ENCODE measurements around the gene LHFPL3.

LHFPL3 gene

GRCh38 chr7:104642560-104642959, 314.2 kb downstream of the LHFPL3 start:
- H3K4me1 Mint-ChIP-seq (ENCODE audit: low read depth) = no peaks in the 10 kb centered on the region

GRCh38 chr7:104643587-104644217, 315.3 kb downstream of the LHFPL3 start:
- Mint-ChIP-seq H3K27me3 (peaks cover 10% of the 10 kb centered on the region), H3K4me1 (ENCODE audit: low read depth) (no peaks in the 10 kb centered on the region), H3K36me3 (no peaks in the 10 kb centered on the region), H3K27ac (no peak overlapping the region), H3K9me3 (ENCODE audit: low read depth) (no peaks in the 10 kb centered on the region), H3K4me3 (no peak overlapping the region)

More at GRCh38 chr7:104642560-104642959, 314.2 kb downstream of the LHFPL3 start:
- Mint-ChIP-seq H3K27me3 (peaks cover 10% of the 10 kb centered on the region), H3K27ac (no peak overlapping the region), H3K9me3 (ENCODE audit: low read depth) (no peaks in the 10 kb centered on the region), H3K4me3 (no peak overlapping the region), H3K36me3 (no peaks in the 10 kb centered on the region)

DNA sequence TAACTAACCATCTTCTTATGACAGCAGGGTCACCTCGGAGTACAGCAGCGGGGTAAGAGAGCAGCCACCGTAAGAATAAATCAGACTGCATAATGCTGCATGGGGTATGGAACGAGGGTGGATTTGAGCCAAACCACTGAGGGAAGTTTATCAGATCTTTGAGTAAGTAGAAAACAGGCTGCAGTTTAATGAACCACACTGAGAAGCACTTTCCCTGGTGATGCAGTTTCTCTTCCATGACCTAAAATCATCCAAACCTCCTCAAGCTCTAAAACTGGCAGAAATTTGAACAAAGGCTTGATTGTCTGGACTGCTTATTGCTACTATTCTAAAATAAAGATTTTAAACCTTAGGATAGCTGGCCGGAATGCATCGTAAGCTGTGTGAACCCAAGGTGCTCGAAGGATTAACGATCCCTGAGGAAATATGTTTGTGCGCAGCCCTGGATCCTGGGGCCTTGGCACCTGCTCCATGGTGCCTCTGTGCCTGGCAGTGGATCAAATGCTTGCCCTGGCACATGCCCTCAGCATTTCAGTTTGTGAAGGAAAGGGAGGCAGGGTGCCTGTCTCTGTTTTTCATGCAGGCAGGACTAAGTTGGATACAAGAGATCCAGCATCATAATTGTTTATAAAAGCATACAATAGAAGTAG, 322.7 kb downstream of the LHFPL3 start:
- no peak overlapping the region for H3K27ac Mint-ChIP-seq
- H3K36me3 Mint-ChIP-seq = no peaks in the 10 kb centered on the region
- H3K4me1 Mint-ChIP-seq (ENCODE audit: low read depth) = no peaks in the 10 kb centered on the region
- no peaks in the 10 kb centered on the region for H3K9me3 Mint-ChIP-seq (ENCODE audit: low read depth)
- H3K27me3 Mint-ChIP-seq = peaks cover 5% of the 10 kb centered on the region
- no peak overlapping the region for H3K4me3 Mint-ChIP-seq

GRCh38 chr7:104652434-104652833, 324.0 kb downstream of the LHFPL3 start:
- no peak overlapping the region for H3K27ac Mint-ChIP-seq
- peaks cover 2% of the 10 kb centered on the region for H3K27me3 Mint-ChIP-seq
- H3K36me3 Mint-ChIP-seq = no peaks in the 10 kb centered on the region
- no peaks in the 10 kb centered on the region for H3K9me3 Mint-ChIP-seq (ENCODE audit: low read depth)
- no peak overlapping the region for H3K4me3 Mint-ChIP-seq
- H3K4me1 Mint-ChIP-seq (ENCODE audit: low read depth) = no peaks in the 10 kb centered on the region

DNA sequence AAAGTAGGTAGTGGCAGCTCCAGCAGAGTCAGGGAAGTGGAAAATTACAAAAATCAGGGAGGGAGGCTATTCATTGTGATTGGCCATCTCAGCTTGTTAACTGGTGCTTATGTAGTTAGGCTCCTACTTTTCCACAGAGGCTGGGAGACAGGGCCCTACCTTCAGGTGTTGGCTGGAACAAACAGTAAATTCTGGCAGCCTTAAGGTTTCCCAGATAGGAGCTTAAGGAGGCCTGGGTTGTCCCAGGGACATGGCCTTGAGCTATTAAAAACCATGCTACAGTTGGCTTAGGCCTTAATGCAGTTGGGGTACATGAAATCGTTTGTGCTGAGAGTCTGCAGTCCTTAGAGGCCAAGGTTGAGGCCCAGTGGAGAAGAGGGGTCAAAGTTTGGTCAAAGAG, 324.5 kb downstream of the LHFPL3 start:
- H3K9me3 Mint-ChIP-seq (ENCODE audit: low read depth) = no peaks in the 10 kb centered on the region
- no peak overlapping the region for H3K27ac Mint-ChIP-seq
- no peaks in the 10 kb centered on the region for H3K4me1 Mint-ChIP-seq (ENCODE audit: low read depth)
- H3K27me3 Mint-ChIP-seq = peaks cover 2% of the 10 kb centered on the region
- no peaks in the 10 kb centered on the region for H3K36me3 Mint-ChIP-seq
- H3K4me3 Mint-ChIP-seq = no peak overlapping the region

DNA sequence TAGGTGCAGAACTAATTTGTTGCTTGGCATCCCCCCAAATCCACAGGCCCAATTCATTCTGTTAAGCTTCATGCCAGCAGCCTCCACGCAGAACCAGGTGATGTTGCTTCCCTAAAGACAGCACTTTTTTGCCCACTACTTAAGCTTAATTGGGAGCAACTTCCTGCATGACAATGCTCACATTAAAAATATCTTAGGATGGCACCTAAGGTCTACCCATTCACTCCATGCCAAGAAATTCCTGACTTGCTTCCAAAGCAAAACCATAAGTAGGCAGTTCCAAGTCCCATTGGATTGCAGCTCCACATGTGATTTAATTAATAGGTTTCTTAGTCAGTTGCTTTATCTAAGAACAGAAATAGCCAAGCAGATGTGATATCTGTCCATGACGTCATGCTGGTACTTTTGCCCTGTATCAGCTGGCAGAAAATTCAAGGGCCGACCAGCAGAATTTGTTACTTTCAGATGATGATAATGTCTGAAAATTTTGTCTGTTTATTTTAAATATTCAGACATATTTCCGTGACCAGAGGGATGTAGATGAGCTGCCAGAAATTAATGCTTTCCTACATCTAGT, 325.5 kb downstream of the LHFPL3 start:
- H3K27ac Mint-ChIP-seq = no peak overlapping the region
- H3K9me3 Mint-ChIP-seq (ENCODE audit: low read depth) = no peaks in the 10 kb centered on the region
- no peak overlapping the region for H3K4me3 Mint-ChIP-seq
- no peaks in the 10 kb centered on the region for H3K36me3 Mint-ChIP-seq
- no peaks in the 10 kb centered on the region for H3K4me1 Mint-ChIP-seq (ENCODE audit: low read depth)
- H3K27me3 Mint-ChIP-seq = peaks cover under 1% of the 10 kb centered on the region

GRCh38 chr7:104655592-104655991, 327.2 kb downstream of the LHFPL3 start:
- no peak overlapping the region for H3K27ac Mint-ChIP-seq
- H3K4me3 Mint-ChIP-seq = no peak overlapping the region
- no peaks in the 10 kb centered on the region for H3K27me3 Mint-ChIP-seq
- H3K9me3 Mint-ChIP-seq (ENCODE audit: low read depth) = no peaks in the 10 kb centered on the region
- H3K36me3 Mint-ChIP-seq = no peaks in the 10 kb centered on the region
- H3K4me1 Mint-ChIP-seq (ENCODE audit: low read depth) = no peaks in the 10 kb centered on the region

GRCh38 chr7:104656467-104656866, 328.1 kb downstream of the LHFPL3 start:
- no peak overlapping the region for H3K27ac Mint-ChIP-seq
- no peak overlapping the region for H3K4me3 Mint-ChIP-seq
- no peaks in the 10 kb centered on the region for H3K9me3 Mint-ChIP-seq (ENCODE audit: low read depth)
- H3K27me3 Mint-ChIP-seq = no peaks in the 10 kb centered on the region
- H3K4me1 Mint-ChIP-seq (ENCODE audit: low read depth) = no peaks in the 10 kb centered on the region
- H3K36me3 Mint-ChIP-seq = no peaks in the 10 kb centered on the region

- no peaks in the 10 kb centered on the region for H3K36me3 Mint-ChIP-seq
Observed at GRCh38 chr7:104657134-104657533, 328.7 kb downstream of the LHFPL3 start.

DNA sequence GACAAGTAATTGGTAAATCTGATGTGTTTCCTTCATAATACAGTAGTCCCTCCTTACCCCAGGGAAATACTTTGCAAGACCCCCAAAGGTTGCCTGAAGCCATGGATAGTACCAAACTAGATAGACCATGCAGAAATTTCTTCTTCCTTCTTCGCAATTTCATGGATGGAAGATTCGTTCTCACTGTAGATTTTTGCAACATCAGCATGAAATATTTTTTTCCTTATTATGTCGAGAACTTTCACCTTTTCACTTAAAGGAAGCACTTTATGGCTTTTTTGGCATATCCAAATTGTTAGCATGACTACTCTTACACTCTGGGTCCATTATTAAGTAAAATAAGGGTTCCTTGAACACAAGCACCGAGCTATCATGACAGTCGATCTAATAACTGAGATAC, 333.2 kb downstream of the LHFPL3 start:
- Mint-ChIP-seq H3K36me3 (no peaks in the 10 kb centered on the region), H3K27me3 (no peaks in the 10 kb centered on the region), H3K9me3 (ENCODE audit: low read depth) (no peaks in the 10 kb centered on the region), H3K27ac (no peak overlapping the region), H3K4me3 (no peak overlapping the region), H3K4me1 (ENCODE audit: low read depth) (no peaks in the 10 kb centered on the region)

More at GRCh38 chr7:104657134-104657533, 328.7 kb downstream of the LHFPL3 start:
- no peak overlapping the region for H3K4me3 Mint-ChIP-seq
- no peak overlapping the region for H3K27ac Mint-ChIP-seq
- no peaks in the 10 kb centered on the region for H3K27me3 Mint-ChIP-seq
- H3K4me1 Mint-ChIP-seq (ENCODE audit: low read depth) = no peaks in the 10 kb centered on the region
- H3K9me3 Mint-ChIP-seq (ENCODE audit: low read depth) = no peaks in the 10 kb centered on the region

GRCh38 chr7:104664648-104665047, 336.2 kb downstream of the LHFPL3 start:
- H3K9me3 Mint-ChIP-seq (ENCODE audit: low read depth) = no peaks in the 10 kb centered on the region
- H3K36me3 Mint-ChIP-seq = no peaks in the 10 kb centered on the region
- no peaks in the 10 kb centered on the region for H3K4me1 Mint-ChIP-seq (ENCODE audit: low read depth)
- H3K27me3 Mint-ChIP-seq = peaks cover 5% of the 10 kb centered on the region
- H3K4me3 Mint-ChIP-seq = no peak overlapping the region
- no peak overlapping the region for H3K27ac Mint-ChIP-seq

DNA sequence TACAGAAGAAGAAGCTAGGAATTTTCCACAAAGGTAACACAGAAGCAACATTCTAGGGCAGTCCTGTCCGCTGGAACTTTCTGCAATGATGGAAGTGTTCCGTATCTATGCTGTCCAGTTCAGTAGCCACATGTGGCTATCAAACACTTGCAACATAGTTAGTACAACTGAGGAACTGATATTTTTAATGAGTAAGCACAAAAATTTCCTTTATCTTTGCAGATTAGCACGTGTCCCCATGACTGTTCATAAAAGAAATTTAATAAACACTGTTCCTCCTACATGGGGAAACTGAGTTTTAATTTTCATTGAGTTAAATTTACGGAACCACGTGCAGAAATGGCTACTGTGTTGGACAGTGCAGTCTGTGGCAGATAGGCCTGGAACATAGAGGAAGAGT, 349.2 kb downstream of the LHFPL3 start:
- Mint-ChIP-seq H3K27me3 (peaks cover 15% of the 10 kb centered on the region), H3K27ac (no peak overlapping the region), H3K4me1 (ENCODE audit: low read depth) (no peaks in the 10 kb centered on the region), H3K9me3 (ENCODE audit: low read depth) (no peaks in the 10 kb centered on the region), H3K36me3 (no peaks in the 10 kb centered on the region), H3K4me3 (no peak overlapping the region)

GRCh38 chr7:104679085-104679484, 350.7 kb downstream of the LHFPL3 start:
- Mint-ChIP-seq H3K4me1 (ENCODE audit: low read depth) (no peaks in the 10 kb centered on the region), H3K9me3 (ENCODE audit: low read depth) (no peaks in the 10 kb centered on the region), H3K4me3 (no peak overlapping the region), H3K27ac (no peak overlapping the region), H3K27me3 (peaks cover 12% of the 10 kb centered on the region), H3K36me3 (no peaks in the 10 kb centered on the region)

DNA sequence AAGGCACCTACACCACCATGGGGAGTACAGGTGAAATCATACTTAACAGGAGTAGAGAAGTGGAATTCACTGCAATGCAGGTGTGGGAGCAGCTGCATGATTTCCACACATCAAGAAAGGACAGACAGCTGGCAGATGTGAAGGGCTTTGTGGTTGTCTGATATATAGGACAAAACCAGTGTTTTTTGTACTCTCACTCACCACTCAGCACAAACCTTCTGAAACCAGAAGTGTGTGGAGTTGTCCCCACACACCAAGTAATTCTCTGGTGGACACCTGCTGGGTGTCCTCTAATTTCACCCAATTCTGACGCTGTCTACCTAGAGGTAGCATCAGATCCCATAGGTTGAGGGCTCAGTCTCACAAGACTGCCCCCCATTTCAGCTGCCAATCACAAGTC, 357.9 kb downstream of the LHFPL3 start:
- no peak overlapping the region for H3K27ac Mint-ChIP-seq
- no peaks in the 10 kb centered on the region for H3K9me3 Mint-ChIP-seq (ENCODE audit: low read depth)
- H3K27me3 Mint-ChIP-seq = peaks cover 5% of the 10 kb centered on the region
- H3K4me1 Mint-ChIP-seq (ENCODE audit: low read depth) = no peaks in the 10 kb centered on the region
- no peak overlapping the region for H3K4me3 Mint-ChIP-seq
- H3K36me3 Mint-ChIP-seq = no peaks in the 10 kb centered on the region

- H3K27ac Mint-ChIP-seq = no peak overlapping the region
- H3K27me3 Mint-ChIP-seq = peaks cover 1% of the 10 kb centered on the region
- H3K4me1 Mint-ChIP-seq (ENCODE audit: low read depth) = no peaks in the 10 kb centered on the region
- H3K4me3 Mint-ChIP-seq = no peak overlapping the region
- no peaks in the 10 kb centered on the region for H3K36me3 Mint-ChIP-seq
- H3K9me3 Mint-ChIP-seq (ENCODE audit: low read depth) = no peaks in the 10 kb centered on the region
Observed at GRCh38 chr7:104694710-104695109, 366.3 kb downstream of the LHFPL3 start.

GRCh38 chr7:104695563-104695962, 367.2 kb downstream of the LHFPL3 start:
- H3K27ac Mint-ChIP-seq = no peak overlapping the region
- H3K4me3 Mint-ChIP-seq = no peak overlapping the region

More at GRCh38 chr7:104695563-104695962, 367.2 kb downstream of the LHFPL3 start:
- Mint-ChIP-seq H3K4me1 (ENCODE audit: low read depth) (no peaks in the 10 kb centered on the region), H3K36me3 (no peaks in the 10 kb centered on the region), H3K9me3 (ENCODE audit: low read depth) (no peaks in the 10 kb centered on the region), H3K27me3 (peaks cover 1% of the 10 kb centered on the region)

Data from activated naive CD8-positive, alpha-beta T cell (primary cell).